Adrenal gland (tissue), 12 donors: ENCODE measurements around the gene DNAL1. TPM values are rescaled to one million over a fixed set of nuclear protein-coding genes. Genes with fewer than 3 reads are reported as not detected.

Source experiments
- DNase-seq, 7 donors: peaks; one replicate each; pipeline ENCODE4 v3.0.0-alpha.2; 2019 to 2020
- H3K27ac ChIP-seq, 5 donors: fragments of 200-600 bp; sonication (generic) in 4 of 5; 1 replicate in 3 of 5; 2 replicates in 2 of 5; pipeline versions ENCODE4 v1.5.1 to v1.8.0; 2016 to 2020; ENCODE audit warnings: mild to moderate bottlenecking in 1 of 5
- H3K27me3 ChIP-seq: fragments of 200-600 bp; 2 replicates; pipeline ENCODE4 v1.8.0; 2021
- H3K36me3 ChIP-seq, 2 donors: fragments of 200-600 bp; replicated peaks in 1 of 2; 1 replicate in 1 of 2; 2 replicates in 1 of 2; pipeline versions ENCODE4 v1.5.1 to v1.8.0; 2018 to 2022
- H3K4me1 ChIP-seq, 2 donors: fragments of 200-600 bp; replicated peaks in 1 of 2; 1 replicate in 1 of 2; 2 replicates in 1 of 2; pipeline versions ENCODE4 v1.5.1 to v1.8.0; 2018 to 2021
- H3K4me3 ChIP-seq, 4 donors: fragments of 200-600 bp; sonication (generic) in 3 of 4; one replicate each; pipeline ENCODE4 v1.5.1; 2016 to 2018
- H3K9me3 ChIP-seq, 3 donors: fragments of 200-600 bp; sonication (generic) in 1 of 3; replicated peaks in 1 of 3; 1 replicate in 2 of 3; 2 replicates in 1 of 3; pipeline versions ENCODE4 v1.5.1 to v1.8.0; 2016 to 2021
- POLR2A ChIP-seq, 2 donors: fragments of 450-650 bp; IDR thresholded peaks; one replicate each; pipeline ENCODE4 v1.6.1; 2017; ENCODE audit warnings: antibody characterized with exemption in 2 of 2, mild to moderate bottlenecking in 2 of 2, moderate library complexity in 1 of 2
- WGBS, 4 donors: extraction: QIAGEN DNeasy Blood & Tissue Kit in 2 of 4; methylation state at CpG; one replicate each; pipeline versions ENCODE4 v1.1.5 to v1.1.7; 2013 to 2017; 5-methylcytosine and 5-hydroxymethylcytosine counted together
- intact Hi-C, 2 donors: fragments of 100-400 bp; cut with DNase I; formaldehyde crosslinking; loops; one replicate each; pipeline versions ENCODE4 v1.14.1 to v1.15.0; 2022 to 2023
- polyA plus RNA-seq, 3 donors: library from polyadenylated mRNA; stranded (reverse); fragments of 200-250 nt in 2 of 3; fragments of 350-450 nt in 1 of 3; fragmentation: Illumina TruSeq in 1 of 3; extraction: RNeasy Lipid Tissue Mini Kit (QIAGEN cat#74804) in 1 of 3; gene quantifications; one replicate each; pipeline ENCODE4 v1.2.3, GENCODE V29; 2013 to 2014
- total RNA-seq, 9 donors: library from RNA; depleted of rRNA in 4 of 9; stranded (reverse); fragments of >200 nt in 4 of 9; fragments of 120-200 nt in 1 of 9; fragmentation: NEBNext Ultra II Directional in 1 of 9; extraction: Animal tissue kit (Norgen Biotek cat#: 25700) in 1 of 9; gene quantifications; one replicate each; pipeline versions ENCODE4 v1.1.0 to v1.2.4, GENCODE V29; 2013 to 2023
- TF ChIP-seq, protein P1 (sequence below), 6 experiments: fragments of 450-650 bp in 4 of 6; fragments of 200-600 bp in 2 of 6; sonication (generic) in 1 of 6; IDR thresholded peaks; 1 replicate in 5 of 6; 2 replicates in 1 of 6; pipeline versions ENCODE4 v1.5.1 to v1.8.0; 2016 to 2021; ENCODE audit warnings: antibody characterized with exemption in 6 of 6, mild to moderate bottlenecking in 2 of 6, moderate library complexity in 1 of 6
- donor health status: healthy with polysubstance abuse.
- donor health status: Bipolar disorder and iron deficiency.
- donor health status: DM: yes; HTN: yes; CAD: no.
- donor health status: DM: no; HTN: no; CAD: no.
- donor health status: DM: no; HTN: no; CAD: no.
- donor health status: DM: yes; HTN: yes; CAD: no.

The DNAL1 gene
- total and polyA plus RNA-seq, 12 donors, result 3.6 to 24.2 (median 13.0) TPM

DNA sequence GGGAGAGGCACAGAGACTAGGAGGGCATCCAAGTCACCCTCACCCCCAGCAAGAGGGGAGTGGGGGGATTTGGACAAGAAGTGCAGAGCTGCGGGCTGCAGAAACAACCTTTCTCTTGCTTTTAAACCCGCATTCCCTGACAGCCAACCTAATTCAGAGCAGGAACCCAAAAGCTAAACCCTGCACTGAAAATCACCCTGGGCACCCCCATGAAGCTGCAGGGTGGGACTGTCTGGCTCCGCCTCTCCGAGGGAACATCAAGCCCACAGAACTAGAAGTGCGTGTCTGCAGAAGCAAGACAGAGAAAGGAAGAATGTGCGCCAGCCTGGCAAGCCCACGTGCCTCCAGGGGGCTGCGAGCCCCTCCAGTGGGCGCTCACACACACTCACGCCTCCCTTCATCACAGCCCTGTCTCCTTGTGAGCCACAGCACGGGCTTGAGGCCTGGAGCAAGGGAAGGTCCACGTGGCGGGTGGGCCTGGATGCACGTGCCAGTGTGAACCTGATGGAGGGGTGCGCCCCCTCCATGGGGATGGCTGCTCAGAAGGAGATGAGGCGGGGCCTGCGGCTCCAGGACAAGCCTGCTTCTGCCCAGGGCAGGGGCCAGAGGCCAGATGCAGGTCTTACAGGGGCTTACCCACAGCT, 97.2 kb downstream of the DNAL1 start:
- WGBS, 4 donors, result 35 to 50% (median 44%) methylated on average over 14 to 17 of the region's 17 CpGs
- H3K4me1 ChIP-seq, result peaks cover 66 to 76% of the 10 kb centered on the region in 2 donors
- TF ChIP-seq, protein P1, sequence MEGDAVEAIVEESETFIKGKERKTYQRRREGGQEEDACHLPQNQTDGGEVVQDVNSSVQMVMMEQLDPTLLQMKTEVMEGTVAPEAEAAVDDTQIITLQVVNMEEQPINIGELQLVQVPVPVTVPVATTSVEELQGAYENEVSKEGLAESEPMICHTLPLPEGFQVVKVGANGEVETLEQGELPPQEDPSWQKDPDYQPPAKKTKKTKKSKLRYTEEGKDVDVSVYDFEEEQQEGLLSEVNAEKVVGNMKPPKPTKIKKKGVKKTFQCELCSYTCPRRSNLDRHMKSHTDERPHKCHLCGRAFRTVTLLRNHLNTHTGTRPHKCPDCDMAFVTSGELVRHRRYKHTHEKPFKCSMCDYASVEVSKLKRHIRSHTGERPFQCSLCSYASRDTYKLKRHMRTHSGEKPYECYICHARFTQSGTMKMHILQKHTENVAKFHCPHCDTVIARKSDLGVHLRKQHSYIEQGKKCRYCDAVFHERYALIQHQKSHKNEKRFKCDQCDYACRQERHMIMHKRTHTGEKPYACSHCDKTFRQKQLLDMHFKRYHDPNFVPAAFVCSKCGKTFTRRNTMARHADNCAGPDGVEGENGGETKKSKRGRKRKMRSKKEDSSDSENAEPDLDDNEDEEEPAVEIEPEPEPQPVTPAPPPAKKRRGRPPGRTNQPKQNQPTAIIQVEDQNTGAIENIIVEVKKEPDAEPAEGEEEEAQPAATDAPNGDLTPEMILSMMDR (IDR thresholded peaks at IDR 0.05), result no peak
- no peak for TF ChIP-seq POLR2A (IDR thresholded peaks at IDR 0.05)
- no peaks in the 10 kb centered on the region for H3K9me3 ChIP-seq
- H3K27me3 ChIP-seq, result no peaks in the 10 kb centered on the region
- intact Hi-C loops, result loop anchor here (5.0 to 10.0 kb wide), 2 partner anchors 63 to 85 kb away; no protein-coding TSS in a partner anchor
- peak overlapping the region; percentile 39 to 90 (median 71) for H3K27ac ChIP-seq
- DNase-seq, result peak in 1 of 7 donors; percentile 24
- H3K36me3 ChIP-seq, result peaks cover 0 to 27% of the 10 kb centered on the region in 2 donors
- peak overlapping the region in 1 of 4 donors; percentile 46 for H3K4me3 ChIP-seq

DNA sequence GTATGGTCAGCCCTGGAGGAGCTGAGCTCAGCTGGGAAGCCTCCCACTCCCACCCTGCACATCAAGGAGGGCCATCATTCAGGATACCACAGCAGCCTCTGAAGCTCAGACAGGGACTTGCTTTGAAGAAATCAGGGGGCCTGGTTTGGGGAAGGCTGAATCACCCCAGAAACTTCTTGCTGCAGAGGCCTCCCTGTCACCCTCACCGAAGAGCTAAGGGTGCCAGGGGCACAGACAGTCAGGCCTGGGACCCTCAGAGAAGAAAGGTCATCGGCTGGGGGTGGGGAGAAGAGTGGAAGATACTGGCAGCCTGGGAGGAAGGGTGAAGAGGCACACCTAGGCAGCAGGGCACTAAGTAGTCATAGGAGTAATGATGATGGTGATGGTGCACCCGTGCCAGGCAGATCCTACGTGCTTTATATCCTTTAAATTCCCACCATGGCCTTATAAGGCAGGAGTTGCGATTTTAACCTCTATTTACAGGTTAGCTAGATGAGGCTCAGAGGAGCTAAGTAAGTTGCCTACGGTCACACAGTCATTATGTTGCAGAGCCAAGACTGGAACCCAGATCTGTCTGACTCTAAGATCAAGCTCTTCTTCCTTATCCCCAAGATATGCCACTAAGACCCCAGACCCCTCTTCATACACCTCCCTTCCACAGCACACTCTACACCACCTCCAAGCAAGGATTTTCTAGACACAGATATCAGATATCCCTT, 97.9 kb downstream of the DNAL1 start:
- Histone ChIP-seq H3K36me3 (peaks cover 0 to 21% of the 10 kb centered on the region in 2 donors), H3K4me1 (peaks cover 69 to 83% of the 10 kb centered on the region in 2 donors), H3K4me3 (no peak overlapping the region), H3K27me3 (no peaks in the 10 kb centered on the region), H3K27ac (peak overlapping the region in 4 of 5 donors; percentile 39 to 90 (median 78)), H3K9me3 (no peaks in the 10 kb centered on the region)
- no peak for DNase-seq
- TF ChIP-seq, protein P1 (IDR thresholded peaks at IDR 0.05), result no peak
- no peak for TF ChIP-seq POLR2A (IDR thresholded peaks at IDR 0.05)
- 73 to 78% (median 76%) methylated on average over 5 to 6 of the region's 6 CpGs for WGBS, 4 donors
- intact Hi-C loops, result loop anchor here (5.0 to 10.0 kb wide), 2 partner anchors 62 to 85 kb away; no protein-coding TSS in a partner anchor

DNA sequence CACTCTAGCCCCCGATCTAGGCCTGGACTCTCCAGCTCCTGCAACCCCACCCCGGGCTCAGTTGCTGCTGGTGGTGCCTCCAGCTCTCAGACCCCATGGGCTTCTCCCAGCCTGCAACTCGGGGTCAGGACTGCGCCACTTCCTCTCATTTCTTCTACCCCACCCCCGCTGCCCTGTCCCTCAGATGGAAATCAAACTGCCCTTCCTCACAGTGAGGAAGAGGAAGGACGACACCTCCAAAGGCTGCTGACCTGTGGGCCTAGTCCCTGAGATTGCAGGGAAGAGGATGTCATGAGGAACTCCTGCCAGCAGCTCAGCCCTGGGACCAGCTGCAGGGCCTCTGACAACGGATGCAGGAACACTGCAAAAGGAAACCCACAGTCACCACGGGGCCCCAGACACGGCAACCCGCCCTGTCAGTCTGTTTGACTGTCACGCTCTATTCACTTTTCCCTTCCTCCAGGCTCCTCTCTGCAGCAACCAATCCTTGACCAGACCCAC, 98.7 kb downstream of the DNAL1 start:
- Histone ChIP-seq H3K4me1 (peaks cover 69 to 88% of the 10 kb centered on the region in 2 donors), H3K36me3 (peaks cover 0 to 15% of the 10 kb centered on the region in 2 donors), H3K4me3 (no peak overlapping the region), H3K27me3 (no peaks in the 10 kb centered on the region), H3K27ac (peak overlapping the region in 3 of 5 donors; percentile 35 to 90 (median 86)), H3K9me3 (no peaks in the 10 kb centered on the region)
- peak in 3 of 7 donors; percentile 57 to 69 (median 57) for DNase-seq
- WGBS, 4 donors, result 46 to 57% (median 53%) methylated on average over 9 to 11 of the region's 11 CpGs
- intact Hi-C loops, result loop anchor here (5.0 to 10.0 kb wide), 2 partner anchors 61 to 84 kb away; no protein-coding TSS in a partner anchor
- no peak for TF ChIP-seq POLR2A (IDR thresholded peaks at IDR 0.05)
- TF ChIP-seq, protein P1 (IDR thresholded peaks at IDR 0.05), result no peak
